Hindlimb muscle (tissue), 1 donor: ENCODE results near the gene HSPA14. TPM values are rescaled to one million over a fixed set of nuclear protein-coding genes. Genes with fewer than 3 reads are reported as not detected.
"Not testable (repeated sequence)": the region's sequence is repeated elsewhere in the genome, so short reads cannot be mapped to it uniquely, and the experiment has no call there.

ENCODE experiments used
- DNase-seq: peaks from one replicate; pipeline ENCODE4 v3.0.0-alpha.2; 2013
- polyA plus RNA-seq: library from polyadenylated mRNA; unstranded; fragments of 120-200 nt; gene quantifications from one replicate; pipeline ENCODE4 v1.2.1, GENCODE V29; 2013; ENCODE audit not compliant: insufficient read length

Gene HSPA14
- polyA plus RNA-seq, 1 donor = 13.3 TPM

- DNase-seq = no peak
Observed at GRCh38 chr10:14884082-14884481, 46.0 kb downstream of the HSPA14 start.

- DNase-seq = no peak
Observed at GRCh38 chr10:14889318-14889717, 51.2 kb downstream of the HSPA14 start.

- DNase-seq = no peak
Observed at GRCh38 chr10:14891151-14891550, 53.0 kb downstream of the HSPA14 start.

GRCh38 chr10:14904316-14904732 is 66.2 kb downstream of the HSPA14 start:
- DNase-seq = no peak

GRCh38 chr10:14904864-14905263 is 66.8 kb downstream of the HSPA14 start:
- no peak for DNase-seq

GRCh38 chr10:14905890-14906289 is 67.8 kb downstream of the HSPA14 start:
- DNase-seq = no peak

- DNase-seq = no peak
Observed at GRCh38 chr10:14906765-14907164, 68.7 kb downstream of the HSPA14 start.

- DNase-seq = not testable (repeated sequence)
Observed at GRCh38 chr10:14907591-14907990, 69.5 kb downstream of the HSPA14 start.

GRCh38 chr10:14909101-14909500 is 71.0 kb downstream of the HSPA14 start:
- no peak for DNase-seq

- no peak for DNase-seq
Observed at GRCh38 chr10:14910953-14911352, 72.8 kb downstream of the HSPA14 start.

- DNase-seq = no peak
Observed at GRCh38 chr10:14911801-14912200, 73.7 kb downstream of the HSPA14 start.

GRCh38 chr10:14916600-14916999 is 78.5 kb downstream of the HSPA14 start:
- no peak for DNase-seq

GRCh38 chr10:14917827-14918226 is 79.7 kb downstream of the HSPA14 start:
- DNase-seq = no peak

- DNase-seq = no peak
Observed at GRCh38 chr10:14918964-14919363, 80.9 kb downstream of the HSPA14 start.

Other genes starting within 250 kb of the HSPA14 start
- 20.3 TPM for gene FAM107B, start 63.4 kb upstream of the HSPA14 start, polyA plus RNA-seq
- gene CDNF, start 269 bp upstream of the HSPA14 start, polyA plus RNA-seq = 2.9 TPM
- 9.0 TPM for gene MSANTD7, start within 50 bp of the HSPA14 start, polyA plus RNA-seq
- gene SUV39H2, start 40.6 kb downstream of the HSPA14 start, polyA plus RNA-seq = 8.7 TPM
- 8.3 TPM for gene DCLRE1C, start 115.8 kb downstream of the HSPA14 start, polyA plus RNA-seq
- 0.39 TPM for gene MEIG1, start 121.1 kb downstream of the HSPA14 start, polyA plus RNA-seq
- gene OLAH, start 205.6 kb downstream of the HSPA14 start, polyA plus RNA-seq = not detected